Tibial nerve (tissue), 4 donors: Measurements from ENCODE around the gene PRL. TPM values are rescaled to one million over a fixed set of nuclear protein-coding genes. Genes with fewer than 3 reads are reported as not detected.

Source experiments
- DNase-seq, 2 donors: peaks; one replicate each; pipeline ENCODE4 v3.0.0-alpha.2; 2019; ENCODE audit warnings: low spot score in 2 of 2
- H3K27ac ChIP-seq, 4 donors: fragments of 200-600 bp; sonication (generic) in 3 of 4; one replicate each; pipeline ENCODE4 v1.5.1; 2017 to 2019; ENCODE audit warnings: mild to moderate bottlenecking in 1 of 4
- H3K27me3 ChIP-seq, 2 donors: fragments of 200-600 bp; sonication (generic) in 1 of 2; one replicate each; pipeline versions ENCODE4 v1.5.1 to v1.6.0; 2017 to 2019
- H3K36me3 ChIP-seq, 3 donors: fragments of 200-600 bp; sonication (generic); one replicate each; pipeline ENCODE4 v1.5.1; 2018 to 2019
- H3K4me1 ChIP-seq, 4 donors: fragments of 200-600 bp; sonication (generic) in 3 of 4; one replicate each; pipeline ENCODE4 v1.5.1; 2017 to 2019
- H3K4me3 ChIP-seq, 4 donors: fragments of 200-600 bp; sonication (generic) in 3 of 4; one replicate each; pipeline ENCODE4 v1.5.1; 2017 to 2019; ENCODE audit warnings: mild to moderate bottlenecking in 1 of 4, moderate library complexity in 1 of 4
- H3K9me3 ChIP-seq, 4 donors: fragments of 200-600 bp; sonication (generic) in 3 of 4; one replicate each; pipeline ENCODE4 v1.5.1; 2017 to 2019
- EP300 ChIP-seq, 2 donors: sonication (generic); formaldehyde crosslinking; IDR thresholded peaks; one replicate each; pipeline ENCODE4 v1.6.1; 2017; ENCODE audit warnings: antibody characterized with exemption in 2 of 2, mild to moderate bottlenecking in 1 of 2
- POLR2A ChIP-seq, 2 donors: fragments of 450-650 bp; IDR thresholded peaks; one replicate each; pipeline ENCODE4 v1.6.1; 2017; ENCODE audit warnings: antibody characterized with exemption in 2 of 2, mild to moderate bottlenecking in 2 of 2, moderate library complexity in 2 of 2
- WGBS, 2 donors: methylation state at CpG; one replicate each; pipeline ENCODE4 v1.1.5; 2018; 5-methylcytosine and 5-hydroxymethylcytosine counted together
- total RNA-seq, 4 donors: library from RNA; depleted of rRNA; stranded (reverse); fragments of >200 nt; gene quantifications; one replicate each; pipeline ENCODE4 v1.1.0, GENCODE V29; 2016
- TF ChIP-seq, protein P1 (sequence below), 5 experiments: fragments of 200-600 bp in 3 of 5; fragments of 450-650 bp in 2 of 5; sonication (generic) in 3 of 5; IDR thresholded peaks; one replicate each; pipeline ENCODE4 v1.5.1; 2016 to 2019; ENCODE audit warnings: antibody characterized with exemption in 5 of 5, mild to moderate bottlenecking in 3 of 5, moderate library complexity in 2 of 5

The PRL gene
- total RNA-seq, 4 donors from 2014 or later: not detected

DNA sequence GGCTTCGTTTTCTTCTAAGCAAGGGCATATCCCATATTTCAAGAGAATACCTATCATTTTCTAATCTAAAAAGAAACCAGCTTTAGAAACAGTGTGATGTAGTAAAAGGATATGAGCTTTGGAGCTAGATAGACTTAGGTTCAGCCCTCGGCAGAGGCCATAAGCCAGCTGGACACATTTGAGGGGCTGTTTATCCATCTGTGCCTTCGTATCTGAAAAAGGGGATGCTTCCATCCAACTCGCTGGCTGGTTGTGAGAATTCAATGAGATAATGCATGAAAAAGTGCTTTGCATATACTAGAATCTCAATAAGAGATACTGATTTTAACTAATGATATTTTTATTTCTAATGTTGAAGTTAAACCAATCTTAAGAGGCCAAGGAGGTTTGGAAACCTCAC, 58.0 kb downstream of the PRL start:
- H3K4me3 ChIP-seq: no peak overlapping the region
- no peak overlapping the region for H3K27ac ChIP-seq
- no peak for TF ChIP-seq EP300 (IDR thresholded peaks at IDR 0.05)
- TF ChIP-seq, protein P1, sequence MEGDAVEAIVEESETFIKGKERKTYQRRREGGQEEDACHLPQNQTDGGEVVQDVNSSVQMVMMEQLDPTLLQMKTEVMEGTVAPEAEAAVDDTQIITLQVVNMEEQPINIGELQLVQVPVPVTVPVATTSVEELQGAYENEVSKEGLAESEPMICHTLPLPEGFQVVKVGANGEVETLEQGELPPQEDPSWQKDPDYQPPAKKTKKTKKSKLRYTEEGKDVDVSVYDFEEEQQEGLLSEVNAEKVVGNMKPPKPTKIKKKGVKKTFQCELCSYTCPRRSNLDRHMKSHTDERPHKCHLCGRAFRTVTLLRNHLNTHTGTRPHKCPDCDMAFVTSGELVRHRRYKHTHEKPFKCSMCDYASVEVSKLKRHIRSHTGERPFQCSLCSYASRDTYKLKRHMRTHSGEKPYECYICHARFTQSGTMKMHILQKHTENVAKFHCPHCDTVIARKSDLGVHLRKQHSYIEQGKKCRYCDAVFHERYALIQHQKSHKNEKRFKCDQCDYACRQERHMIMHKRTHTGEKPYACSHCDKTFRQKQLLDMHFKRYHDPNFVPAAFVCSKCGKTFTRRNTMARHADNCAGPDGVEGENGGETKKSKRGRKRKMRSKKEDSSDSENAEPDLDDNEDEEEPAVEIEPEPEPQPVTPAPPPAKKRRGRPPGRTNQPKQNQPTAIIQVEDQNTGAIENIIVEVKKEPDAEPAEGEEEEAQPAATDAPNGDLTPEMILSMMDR (IDR thresholded peaks at IDR 0.05): no peak
- TF ChIP-seq POLR2A (IDR thresholded peaks at IDR 0.05): no peak
- peaks cover 0 to 8% (median 0%) of the 10 kb centered on the region in 4 donors for H3K9me3 ChIP-seq
- no peaks in the 10 kb centered on the region for H3K27me3 ChIP-seq
- no peak for DNase-seq
- H3K36me3 ChIP-seq: no peaks in the 10 kb centered on the region
- WGBS, 2 donors: 71 to 78% methylated on average over 4 of the region's 4 CpGs
- H3K4me1 ChIP-seq: peaks cover 0 to 7% (median 0%) of the 10 kb centered on the region in 4 donors

DNA sequence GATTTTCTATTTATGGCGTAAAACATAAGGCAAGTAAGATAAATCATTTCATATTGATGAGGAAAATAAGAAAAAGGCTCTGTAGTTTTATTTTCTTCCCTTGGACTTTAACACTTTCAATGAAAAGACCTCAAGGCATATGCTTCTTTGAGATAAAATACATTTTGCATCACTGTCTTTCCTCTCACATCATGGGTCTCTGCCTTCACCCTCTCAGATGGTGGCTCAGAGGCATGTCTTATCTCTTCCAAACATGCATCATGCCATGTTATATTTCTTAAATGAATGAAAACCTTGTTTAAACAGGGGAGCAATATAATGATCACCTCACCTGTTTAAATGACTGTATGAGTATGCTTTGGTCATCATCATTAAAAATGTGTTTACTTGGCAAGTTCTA, 59.3 kb downstream of the PRL start:
- 0 to 1% methylated on average over 1 of the region's 1 CpG for WGBS, 2 donors
- DNase-seq: no peak
- no peaks in the 10 kb centered on the region for H3K27me3 ChIP-seq
- peaks cover 0 to 7% (median 0%) of the 10 kb centered on the region in 4 donors for H3K4me1 ChIP-seq
- H3K9me3 ChIP-seq: peaks cover 0 to 3% (median 0%) of the 10 kb centered on the region in 4 donors
- no peak overlapping the region for H3K4me3 ChIP-seq
- TF ChIP-seq, protein P1 (IDR thresholded peaks at IDR 0.05): no peak
- TF ChIP-seq EP300 (IDR thresholded peaks at IDR 0.05) (no peak), POLR2A (IDR thresholded peaks at IDR 0.05) (no peak)
- H3K27ac ChIP-seq: no peak overlapping the region
- H3K36me3 ChIP-seq: no peaks in the 10 kb centered on the region
